LoVo (cell line): ENCODE data around the gene RCC2.

Experiments
- DNase-seq: peaks from one replicate; pipeline ENCODE4 v3.0.0-alpha.2; 2016; ENCODE audit warnings: low spot score

Gene RCC2

DNA sequence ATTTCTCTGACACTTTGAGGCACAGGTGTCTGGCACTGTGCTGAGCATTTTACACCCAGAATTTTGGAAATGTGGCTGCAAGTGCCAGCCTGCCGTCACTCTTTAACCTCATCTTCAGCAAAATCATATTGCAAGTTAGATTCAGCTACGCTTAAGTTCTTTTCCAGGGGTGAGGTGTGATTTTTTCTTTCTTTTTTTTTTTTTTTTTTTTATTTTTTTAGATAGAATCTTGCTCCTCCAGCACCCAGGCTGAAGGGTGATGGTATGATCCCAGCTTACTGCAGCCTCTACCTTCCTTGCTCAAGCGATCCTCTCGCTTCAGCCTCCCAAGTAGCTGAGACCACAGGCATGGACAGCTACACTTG, 2.5 kb upstream of the RCC2 start:
- DNase-seq, result no peak

DNA sequence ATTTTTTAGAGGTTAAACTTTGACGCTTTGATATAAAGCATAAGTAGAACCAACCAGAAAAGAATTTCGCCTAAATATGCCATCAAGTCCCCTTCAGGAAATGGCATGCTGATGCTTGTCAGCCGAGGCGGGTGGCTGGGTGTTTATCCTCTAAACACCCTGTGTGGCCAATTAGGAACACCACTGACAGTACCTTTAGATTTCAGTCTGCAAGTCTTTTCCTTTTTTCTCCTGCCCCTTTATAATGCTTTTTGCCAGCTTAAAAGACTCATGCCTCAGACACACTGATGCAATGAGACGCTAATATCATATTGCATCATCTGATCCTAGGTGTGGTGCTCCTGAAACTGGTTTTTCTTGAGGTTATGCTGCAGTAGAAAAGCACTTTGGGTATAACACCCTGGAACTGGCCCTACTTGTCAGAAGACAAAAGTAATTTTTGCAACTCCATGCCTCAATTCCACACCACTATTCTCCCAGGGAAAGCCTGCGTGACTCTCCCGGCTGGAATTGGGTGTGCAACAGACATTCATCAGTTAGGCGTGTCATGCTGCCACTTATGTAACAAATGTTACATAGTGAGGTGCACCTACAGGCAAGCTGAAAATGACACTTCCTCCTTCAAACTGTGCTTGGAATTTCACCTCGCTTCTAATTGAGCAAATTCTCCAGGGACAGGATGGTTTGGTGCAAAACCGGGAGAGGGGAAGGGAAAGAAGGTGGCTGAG, 2.0 kb upstream of the RCC2 start:
- DNase-seq, result peak; percentile 79

DNA sequence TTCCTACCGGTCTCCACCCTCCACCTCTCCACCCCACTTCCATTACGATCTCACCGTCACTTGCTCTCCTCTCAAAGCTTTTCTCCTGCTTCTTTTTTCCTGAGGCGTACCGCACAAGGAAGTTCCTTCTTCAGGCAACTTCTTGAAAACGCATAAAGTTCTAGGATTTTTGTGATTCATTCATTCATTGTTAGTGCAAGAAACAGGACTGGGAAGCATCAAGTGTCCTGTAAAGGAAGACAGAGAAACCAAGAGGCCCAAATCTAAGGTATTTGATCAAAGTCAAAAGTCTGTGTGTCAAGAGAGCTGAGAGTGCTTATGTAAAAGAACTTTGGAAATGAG, 1.3 kb upstream of the RCC2 start:
- no peak for DNase-seq

DNA sequence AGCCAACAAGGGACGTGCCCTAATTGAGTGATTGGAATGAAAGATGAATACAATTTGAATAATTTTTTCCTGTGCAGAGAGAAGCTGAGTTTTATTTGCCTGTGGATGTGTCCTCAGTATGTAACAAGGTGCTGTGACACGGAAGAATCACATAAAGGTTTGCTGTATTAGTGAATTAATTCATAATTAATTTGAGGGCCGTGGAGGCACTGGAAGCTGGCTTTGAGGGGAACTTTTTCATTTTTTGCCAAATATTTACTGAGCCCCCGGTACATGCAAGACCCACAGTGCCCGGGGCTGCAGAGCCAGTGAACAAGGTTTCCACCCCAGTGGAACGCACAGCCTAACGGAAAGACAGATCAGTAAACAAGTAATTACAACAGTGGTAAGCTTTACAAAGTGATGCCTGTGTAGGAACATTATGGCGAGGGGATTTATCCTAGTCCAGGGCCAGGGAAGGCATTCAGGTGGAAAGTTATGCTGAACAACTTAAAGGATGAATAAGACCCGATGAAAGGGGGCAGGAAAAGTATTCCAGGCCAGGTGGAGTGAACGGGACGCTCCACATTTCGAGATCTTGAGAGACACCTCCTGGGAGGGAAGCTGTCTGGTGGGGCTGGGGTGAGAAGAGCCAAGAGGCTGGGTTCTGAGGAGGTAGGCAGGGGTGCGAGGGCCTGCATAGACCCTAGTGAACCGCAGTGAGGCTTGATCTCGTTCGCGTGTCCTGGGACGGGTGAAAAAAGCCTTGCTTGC, 773 bp upstream of the RCC2 start:
- DNase-seq, result no peak

DNA sequence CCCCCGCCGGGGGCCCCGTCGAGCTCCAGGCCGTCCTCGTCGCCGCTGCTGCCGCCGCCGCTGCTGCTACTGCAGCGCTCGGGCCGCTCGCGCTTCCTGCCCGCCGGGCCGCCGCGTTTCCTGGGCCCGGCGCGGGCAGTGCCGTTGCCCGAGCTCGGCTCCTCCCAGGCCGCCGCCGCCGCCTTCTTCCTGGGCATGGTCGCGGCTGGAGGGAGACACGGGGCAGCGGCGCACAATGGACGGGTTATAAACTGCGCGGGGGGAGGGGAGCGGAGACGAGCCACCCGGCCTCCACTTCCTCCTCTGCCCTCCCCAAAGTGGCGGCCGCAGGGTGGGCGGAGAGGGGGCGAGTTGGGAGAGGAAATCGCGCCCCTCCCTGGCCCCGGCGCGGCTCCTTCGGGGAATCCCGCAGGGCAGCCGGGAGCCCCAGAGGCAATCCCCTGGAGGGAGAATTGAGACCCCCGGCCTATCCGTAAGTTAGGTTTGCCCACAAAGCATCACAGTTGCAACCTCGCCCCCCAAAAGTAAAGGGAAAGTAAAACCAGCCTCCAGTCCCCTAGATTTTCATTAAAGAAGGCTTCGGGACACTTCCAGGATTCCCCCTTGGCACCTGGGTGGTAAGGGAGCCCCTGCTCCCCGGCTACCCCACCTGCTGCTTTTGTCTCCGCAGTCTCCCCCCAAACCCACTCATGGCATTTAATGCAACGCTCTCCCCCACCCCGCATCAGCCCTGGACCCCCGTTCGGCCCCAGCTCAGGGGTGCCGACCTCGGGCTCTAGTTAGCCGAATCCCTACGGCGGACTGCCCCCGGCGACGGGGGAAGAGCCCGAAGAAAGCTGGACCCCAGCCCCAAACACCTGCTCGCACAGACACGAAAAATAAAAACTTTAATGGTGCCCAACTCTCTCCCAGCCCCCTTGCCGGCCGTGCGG, 893 bp downstream of the RCC2 start:
- DNase-seq, result peak; percentile 23

DNA sequence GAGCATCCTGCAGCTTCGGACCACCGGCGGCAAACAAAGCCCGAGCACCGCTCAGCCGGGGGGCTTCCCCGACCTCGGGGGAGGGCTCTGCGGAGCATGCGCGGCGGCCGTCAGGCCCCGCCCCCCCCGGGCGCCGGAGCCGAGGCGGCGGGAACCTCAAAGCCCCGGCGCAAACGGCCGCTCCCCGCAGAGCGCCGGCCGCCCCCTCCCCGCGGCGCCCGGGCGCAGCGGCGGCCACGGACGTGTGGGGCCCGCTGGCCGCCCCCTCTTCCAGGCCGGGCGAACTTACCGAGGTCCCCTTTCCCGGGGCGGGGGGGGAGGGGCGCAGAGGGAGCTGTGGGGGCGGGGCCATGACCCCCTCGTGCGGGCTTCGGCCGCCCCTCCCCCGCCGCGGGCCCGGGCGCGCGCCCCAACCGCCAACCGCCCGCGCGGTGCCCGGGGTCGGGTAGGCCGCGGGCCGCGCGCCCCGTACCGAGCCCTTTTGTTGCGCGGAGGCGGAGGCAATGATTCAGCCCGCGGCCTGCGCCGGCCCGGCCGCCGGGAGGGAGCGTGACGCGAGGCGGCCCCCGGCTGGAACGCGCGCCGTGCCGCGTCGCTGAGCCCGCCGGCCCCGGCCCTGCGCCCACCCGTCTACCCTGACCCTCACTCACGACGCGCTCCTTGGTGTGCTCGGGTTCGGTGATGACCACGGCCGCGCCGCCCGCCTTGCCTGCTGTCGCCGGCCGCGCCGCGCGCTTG, 1.7 kb downstream of the RCC2 start:
- DNase-seq, result peak; percentile 50

DNA sequence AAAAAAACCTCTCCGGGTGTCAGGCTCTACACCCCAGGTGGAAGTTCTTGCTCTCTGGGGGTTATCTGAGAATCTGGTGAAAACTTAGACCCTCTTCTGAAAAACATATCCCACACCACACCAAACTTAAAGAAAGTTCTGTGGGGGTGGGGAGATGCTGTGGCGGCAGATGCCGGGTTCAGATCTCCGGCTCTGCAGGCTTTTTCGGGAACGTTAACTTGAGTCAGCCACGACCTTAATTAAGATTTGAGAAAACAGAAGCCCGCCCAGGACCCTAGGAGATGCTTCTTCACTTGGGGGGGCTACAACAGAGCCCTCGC, 2.3 kb downstream of the RCC2 start:
- DNase-seq, result no peak

DNA sequence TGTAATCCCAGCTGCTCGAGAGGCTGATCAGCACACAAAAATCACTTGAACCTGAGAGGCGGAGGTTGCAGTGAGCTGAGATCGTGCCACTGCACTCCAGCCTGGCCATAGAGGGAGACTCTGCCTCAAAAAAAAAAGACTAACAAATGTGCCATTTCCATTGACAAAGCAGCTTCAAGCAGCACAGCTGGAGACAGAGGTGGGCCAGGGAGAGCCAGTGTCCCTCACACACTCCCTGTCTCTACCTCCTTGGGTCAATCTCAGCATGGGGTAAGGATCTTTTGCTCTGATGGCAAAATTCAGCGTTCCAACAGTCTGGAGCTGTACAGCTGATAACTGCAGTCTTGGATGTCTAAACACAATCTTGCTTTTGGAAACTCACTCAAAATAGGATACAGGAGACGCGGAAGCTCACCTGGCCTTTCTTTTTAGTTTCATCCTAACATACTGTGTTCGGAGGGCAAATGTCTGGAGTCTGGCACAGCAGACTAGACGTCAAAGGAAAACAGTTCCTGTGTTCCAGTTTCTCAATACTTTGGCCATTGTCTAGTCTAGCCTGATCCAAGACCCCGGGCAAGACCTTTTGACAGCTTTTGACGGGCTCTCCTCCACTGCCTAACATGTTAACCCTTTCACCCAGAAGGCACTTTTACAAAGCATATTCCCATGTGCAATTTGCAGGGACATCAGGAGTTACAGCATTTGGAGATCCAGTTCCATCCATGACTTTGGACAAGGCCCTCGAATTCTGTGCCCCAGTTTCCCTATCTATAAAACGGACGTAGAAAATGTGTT, 2.9 kb downstream of the RCC2 start:
- DNase-seq, result no peak

DNA sequence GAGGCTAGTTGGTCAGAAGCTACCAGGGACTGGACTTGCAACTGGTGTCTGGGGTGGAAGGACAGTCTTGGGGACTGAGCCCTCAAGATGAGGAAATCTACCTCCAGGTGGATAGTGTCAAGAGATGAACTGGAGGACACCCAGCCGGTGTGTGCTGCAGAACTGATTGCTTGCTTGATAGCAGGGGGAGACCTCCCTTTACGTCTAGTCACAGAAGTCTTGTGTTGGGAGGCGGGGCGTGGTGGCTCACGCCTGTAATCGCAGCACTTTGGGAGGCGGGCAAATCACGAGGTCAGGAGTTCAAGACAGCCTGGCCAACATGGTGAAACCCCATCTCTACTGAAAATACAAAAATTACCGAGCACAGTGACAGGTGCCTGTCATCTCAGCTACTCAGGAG, 4.9 kb downstream of the RCC2 start:
- no peak for DNase-seq

DNA sequence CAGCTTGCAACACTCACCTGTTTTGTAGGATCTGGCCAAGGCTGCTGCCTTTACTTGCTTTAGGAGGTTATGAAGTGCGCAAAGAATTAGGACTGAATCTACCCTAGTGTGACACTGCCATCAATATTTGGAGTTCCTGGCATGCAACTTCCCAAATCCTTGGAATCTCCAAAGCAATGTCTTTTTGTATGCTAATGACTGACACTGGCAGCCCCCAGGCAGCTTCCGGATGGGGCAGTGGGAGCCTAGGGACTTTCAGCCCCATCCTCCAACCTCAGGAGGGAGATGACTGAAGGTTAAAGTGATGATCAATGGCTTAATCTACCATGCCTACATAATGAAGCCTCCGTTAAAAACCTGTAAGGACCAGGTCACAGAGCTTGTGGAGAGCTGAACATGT, 5.5 kb downstream of the RCC2 start:
- DNase-seq, result no peak

DNA sequence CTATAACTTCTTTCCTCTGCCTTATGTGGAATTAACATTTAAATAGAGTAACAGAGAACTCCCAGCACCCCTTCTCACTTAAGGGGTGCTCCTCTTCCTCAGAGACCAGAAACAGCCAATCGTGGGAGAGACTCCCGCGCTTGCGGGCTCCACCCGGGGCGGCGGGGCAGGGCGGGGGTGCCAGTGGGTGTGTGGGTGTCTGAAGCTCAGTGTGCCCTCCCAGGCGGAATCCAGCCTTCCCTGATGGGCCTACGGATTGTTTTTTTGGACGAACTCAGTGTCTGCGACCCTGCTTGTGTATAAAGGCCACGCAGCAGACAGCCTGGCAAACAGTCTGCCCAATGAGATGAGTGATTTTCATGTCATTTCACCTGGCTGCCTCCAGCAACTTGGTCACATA, 6.2 kb downstream of the RCC2 start:
- no peak for DNase-seq

DNA sequence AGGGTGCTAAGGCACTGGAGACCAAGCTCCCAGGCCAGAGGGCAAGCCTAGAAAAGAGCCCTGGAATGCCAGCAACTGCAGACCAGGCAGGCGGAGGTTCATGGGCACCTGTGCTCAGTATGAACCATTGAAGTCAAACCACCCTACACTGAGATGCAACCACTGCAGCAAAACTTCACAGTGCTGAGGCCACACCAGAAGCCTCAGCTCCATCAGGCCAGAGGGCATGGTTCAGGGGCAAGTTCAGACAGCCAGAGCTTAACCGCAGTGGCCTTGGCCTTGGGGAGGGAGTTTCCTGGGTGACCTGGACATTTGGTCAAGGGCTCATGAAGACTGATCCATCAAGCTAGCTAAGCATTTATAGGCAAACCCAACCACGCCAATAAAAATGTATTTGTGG, 7.1 kb downstream of the RCC2 start:
- no peak for DNase-seq

DNA sequence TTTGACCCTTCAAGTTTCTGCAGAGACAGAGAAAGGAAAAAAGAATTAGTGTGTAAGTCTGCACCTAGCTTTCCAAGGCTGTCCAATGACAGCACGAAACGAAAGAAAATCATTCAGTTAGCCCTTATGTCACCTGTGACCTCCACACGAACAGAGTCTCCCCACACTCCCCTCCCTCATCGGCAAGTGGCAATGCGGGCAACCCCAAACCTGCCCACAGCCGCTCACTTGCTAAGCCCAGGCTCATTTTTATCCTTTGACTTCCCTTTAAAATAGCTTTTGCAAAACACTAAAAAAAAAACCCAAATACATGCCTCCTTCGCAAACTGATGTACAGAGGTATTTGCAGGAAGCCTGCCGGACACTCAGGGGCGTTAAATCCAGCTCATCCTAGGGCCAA, 10.3 kb downstream of the RCC2 start:
- DNase-seq, result no peak

DNA sequence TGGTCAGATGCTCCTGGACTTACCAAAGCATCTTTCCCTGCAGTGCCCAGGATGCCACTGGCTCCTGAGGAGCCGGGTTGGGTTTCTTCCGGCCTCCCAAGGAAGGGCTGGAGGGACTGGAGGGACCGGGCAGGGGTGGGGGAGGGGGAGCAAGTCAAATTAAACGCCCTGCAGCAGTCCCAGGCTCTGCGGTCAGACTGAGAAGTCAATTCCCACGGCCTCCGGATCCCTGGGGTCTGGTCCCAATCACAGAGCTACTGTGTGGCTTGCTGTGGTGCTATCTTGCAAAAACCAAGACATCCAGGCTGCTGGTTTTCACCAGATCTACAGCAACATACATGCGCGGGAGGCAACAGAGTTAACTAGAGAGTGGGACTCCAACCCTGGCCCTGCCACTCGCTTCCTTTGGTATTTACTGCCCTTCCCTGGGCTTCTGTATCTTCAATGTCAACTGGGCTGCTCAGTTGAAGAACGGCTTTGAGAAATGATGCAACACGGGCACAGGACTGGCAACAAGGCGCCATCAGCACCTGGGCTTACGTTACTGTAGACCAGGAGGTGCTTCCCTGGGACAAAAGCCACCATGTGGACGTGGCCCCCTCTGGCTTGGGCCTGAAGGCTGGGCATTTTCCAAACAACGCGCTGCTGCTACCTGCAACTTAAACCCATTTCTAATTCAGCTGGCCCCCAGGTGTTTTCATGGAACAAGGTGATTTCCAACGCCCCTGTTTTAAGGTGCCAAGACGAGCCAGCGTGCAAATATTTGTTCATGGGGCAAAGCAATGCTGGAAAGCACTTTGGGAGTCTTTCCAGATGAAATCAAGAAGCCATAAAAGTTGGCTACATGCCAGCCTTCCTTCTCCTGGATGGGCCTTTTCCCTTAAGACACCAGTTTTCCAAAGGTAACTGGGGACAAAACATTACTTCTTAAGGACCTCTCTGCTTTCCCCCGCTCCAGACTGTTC, 11.5 kb downstream of the RCC2 start:
- no peak for DNase-seq

DNA sequence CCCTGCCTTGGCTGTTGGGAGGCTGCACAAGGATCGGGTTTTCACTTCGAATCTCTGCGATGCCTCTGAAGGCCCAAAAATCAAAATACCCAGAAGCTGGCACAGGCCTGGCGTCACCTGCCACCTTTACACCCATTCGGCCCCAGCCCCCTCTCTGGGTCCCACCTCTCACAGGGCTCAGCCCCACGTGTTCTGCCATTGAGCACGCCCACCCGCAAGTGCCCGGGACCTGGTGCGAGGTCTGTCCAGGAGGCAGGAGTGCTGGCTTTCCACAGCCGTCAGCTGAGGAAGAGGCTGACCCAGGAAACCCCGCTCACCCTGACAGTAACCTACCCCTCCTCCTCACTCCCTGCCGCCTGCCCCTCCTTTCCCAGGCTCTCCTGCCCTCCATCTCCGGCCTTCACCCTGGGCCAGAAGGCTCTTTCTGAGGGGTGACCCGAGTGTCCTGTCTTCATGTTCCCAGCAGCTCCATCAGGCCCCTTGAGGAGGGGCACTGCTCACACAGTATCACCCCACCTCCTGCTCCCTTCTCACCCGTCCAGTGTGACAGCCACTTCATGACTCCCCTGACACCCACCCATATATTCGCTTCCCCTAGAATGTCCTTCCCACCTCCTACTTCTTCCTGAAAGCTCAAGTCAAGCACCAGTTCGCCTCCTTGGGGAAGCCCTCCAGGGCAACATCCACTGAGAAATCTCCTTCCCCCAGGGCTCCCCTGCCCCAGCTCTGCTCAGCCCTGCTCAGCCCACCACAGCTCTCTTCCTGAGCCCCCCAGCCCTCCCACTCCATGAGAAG, 13.5 kb downstream of the RCC2 start:
- DNase-seq, result no peak

DNA sequence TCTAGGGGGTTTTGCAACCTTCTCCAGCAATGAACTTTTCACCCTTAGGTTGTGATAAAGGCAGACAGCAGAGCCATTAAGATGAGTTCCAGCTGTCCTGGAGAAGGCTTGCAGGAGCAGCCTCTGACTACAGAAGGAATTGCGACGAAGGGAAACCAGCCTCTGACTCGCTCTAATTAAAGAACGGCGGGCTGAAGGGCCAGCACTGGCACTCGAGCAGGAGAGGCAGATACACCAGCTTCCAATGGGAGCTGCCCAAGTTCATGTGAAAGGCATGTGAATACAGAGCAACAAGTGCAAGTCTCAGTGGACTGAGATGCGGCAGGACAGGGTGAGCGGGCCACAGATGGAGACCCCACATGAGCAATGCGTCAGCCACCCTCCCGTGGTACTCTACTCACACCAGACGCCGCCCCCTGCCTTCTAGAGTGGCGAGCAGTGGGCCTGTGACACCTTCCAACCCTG, 15.7 kb downstream of the RCC2 start:
- no peak for DNase-seq

DNA sequence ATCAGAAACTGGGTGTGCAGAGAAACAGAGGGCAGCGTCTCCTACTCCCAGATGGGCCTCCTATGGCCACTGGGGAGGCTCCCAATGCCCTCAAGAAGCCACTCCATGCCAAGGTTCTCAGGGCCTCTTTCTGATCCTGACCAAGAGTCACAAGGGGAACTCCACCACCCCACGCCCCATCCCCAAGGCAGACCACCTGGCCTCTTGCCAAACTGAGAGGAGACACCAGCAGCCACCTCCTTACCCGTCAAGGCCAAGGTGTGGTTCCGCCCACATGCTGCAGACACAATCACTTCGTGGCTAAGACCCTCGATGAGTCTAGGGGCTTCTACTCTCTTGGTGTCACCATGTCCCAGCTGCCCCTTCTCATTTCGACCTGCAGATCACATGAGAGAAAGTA, 17.0 kb downstream of the RCC2 start:
- DNase-seq, result no peak

DNA sequence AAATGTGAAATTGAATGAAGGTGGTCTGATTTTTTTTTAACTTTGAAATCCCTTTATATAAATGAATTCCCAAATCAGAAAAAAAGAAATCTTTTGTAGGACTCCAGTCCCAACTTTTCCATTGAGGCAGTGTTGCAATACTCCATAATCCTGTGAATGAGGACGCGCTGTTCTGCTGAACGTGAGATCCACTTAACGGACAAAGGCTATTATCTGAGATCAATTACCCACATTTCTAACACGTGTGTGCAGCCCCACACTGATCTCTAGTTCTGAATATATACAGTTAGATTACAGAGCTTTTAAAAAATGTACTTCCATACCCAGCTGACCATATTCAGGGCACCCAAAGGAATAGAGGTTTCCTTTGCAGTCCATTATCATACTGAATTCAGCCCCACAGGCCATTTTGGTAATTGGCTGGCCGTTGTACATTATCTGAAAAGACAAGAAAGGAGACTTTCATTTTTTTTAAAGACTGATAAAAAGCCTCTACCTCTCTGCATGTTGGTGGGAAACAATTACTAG, 19.0 kb downstream of the RCC2 start:
- no peak for DNase-seq
